Measurements from ENCODE around the gene RAB10.

DNA sequence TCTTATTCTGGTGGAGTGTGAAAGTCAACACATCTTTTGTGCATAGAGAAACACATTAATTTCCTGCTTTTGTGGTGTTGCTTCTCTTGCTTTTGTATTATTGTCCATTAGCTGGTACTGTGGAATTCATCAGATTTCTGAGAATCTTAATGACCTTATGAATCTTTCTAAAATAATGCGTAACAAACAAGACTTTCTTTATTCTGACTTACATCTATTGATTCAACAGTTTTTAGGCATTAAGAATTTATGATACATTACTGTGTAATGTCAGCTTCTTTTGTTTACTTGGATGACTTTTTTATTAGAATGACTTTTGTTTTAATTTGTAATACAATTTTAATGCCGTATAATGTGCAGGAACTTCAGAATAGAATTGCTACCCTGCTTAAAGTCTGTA, 43.4 kb downstream of the RAB10 start:
- TF ChIP-seq, protein P1, sequence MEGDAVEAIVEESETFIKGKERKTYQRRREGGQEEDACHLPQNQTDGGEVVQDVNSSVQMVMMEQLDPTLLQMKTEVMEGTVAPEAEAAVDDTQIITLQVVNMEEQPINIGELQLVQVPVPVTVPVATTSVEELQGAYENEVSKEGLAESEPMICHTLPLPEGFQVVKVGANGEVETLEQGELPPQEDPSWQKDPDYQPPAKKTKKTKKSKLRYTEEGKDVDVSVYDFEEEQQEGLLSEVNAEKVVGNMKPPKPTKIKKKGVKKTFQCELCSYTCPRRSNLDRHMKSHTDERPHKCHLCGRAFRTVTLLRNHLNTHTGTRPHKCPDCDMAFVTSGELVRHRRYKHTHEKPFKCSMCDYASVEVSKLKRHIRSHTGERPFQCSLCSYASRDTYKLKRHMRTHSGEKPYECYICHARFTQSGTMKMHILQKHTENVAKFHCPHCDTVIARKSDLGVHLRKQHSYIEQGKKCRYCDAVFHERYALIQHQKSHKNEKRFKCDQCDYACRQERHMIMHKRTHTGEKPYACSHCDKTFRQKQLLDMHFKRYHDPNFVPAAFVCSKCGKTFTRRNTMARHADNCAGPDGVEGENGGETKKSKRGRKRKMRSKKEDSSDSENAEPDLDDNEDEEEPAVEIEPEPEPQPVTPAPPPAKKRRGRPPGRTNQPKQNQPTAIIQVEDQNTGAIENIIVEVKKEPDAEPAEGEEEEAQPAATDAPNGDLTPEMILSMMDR (IDR thresholded peaks at IDR 0.05) = no peak
- TF ChIP-seq POLR2A (IDR thresholded peaks at IDR 0.05) = no peak

Data from thyroid gland (tissue), 4 donors.